Kidney epithelial cell (primary cell): Measurements from ENCODE around the gene NR2C1. TPM values are rescaled to one million over a fixed set of nuclear protein-coding genes. Genes with fewer than 3 reads are reported as not detected.

Experiments
- DNase-seq: peaks from one replicate; pipeline ENCODE4 v3.0.0-alpha.2; 2010; ENCODE audit warnings: low read depth
- H3K27me3 ChIP-seq: 2 replicates; pipeline ENCODE4 v1.6.0; 2011; ENCODE audit warnings: low read length; ENCODE audit not compliant: control insufficient read depth, insufficient read depth
- H3K36me3 ChIP-seq: 2 replicates; pipeline ENCODE4 v1.5.1; 2011; ENCODE audit warnings: low read length; ENCODE audit not compliant: control insufficient read depth, insufficient read depth
- H3K4me3 ChIP-seq: 2 replicates; pipeline ENCODE4 v1.5.1; 2011; ENCODE audit warnings: low read depth, mild to moderate bottlenecking, control low read depth, low read length
- CTCF ChIP-seq: IDR thresholded peaks from 2 replicates; pipeline ENCODE4 v1.5.1; 2011; ENCODE audit warnings: mild to moderate bottlenecking, moderate library complexity, low read length, control low read depth, inconsistent platforms; ENCODE audit not compliant: insufficient read depth, poor library complexity, severe bottlenecking
- total RNA-seq: library from RNA; depleted of rRNA; stranded (reverse); fragments of >200 nt; gene quantifications from 2 replicates; pipeline ENCODE4 v1.2.3, GENCODE V29; 2015

Gene NR2C1
- total RNA-seq, 1 donor from 2014 or later = 38.9 TPM

- no peak for DNase-seq
- Histone ChIP-seq H3K4me3 (no peak overlapping the region), H3K36me3 (no peaks in the 10 kb centered on the region), H3K27me3 (no peaks in the 10 kb centered on the region)
- TF ChIP-seq CTCF = no peak
These were observed 7.1 kb downstream of the NR2C1 start for GRCh38 chr12:95066091-95066855.

GRCh38 chr12:95060951-95061350 lies 12.5 kb downstream of the NR2C1 start:
- Histone ChIP-seq H3K27me3 (no peaks in the 10 kb centered on the region), H3K4me3 (no peak overlapping the region), H3K36me3 (peaks cover 2% of the 10 kb centered on the region)
- no peak for TF ChIP-seq CTCF
- DNase-seq = no peak

- Histone ChIP-seq H3K36me3 (peaks cover 2% of the 10 kb centered on the region), H3K27me3 (no peaks in the 10 kb centered on the region), H3K4me3 (no peak overlapping the region)
- no peak for DNase-seq
- no peak for TF ChIP-seq CTCF
These were observed 13.4 kb downstream of the NR2C1 start for GRCh38 chr12:95059984-95060383.

- TF ChIP-seq CTCF = no peak
- H3K27me3 ChIP-seq = no peaks in the 10 kb centered on the region
- DNase-seq = no peak
- no peak overlapping the region for H3K4me3 ChIP-seq
- H3K36me3 ChIP-seq = peaks cover 2% of the 10 kb centered on the region
These were observed 16.0 kb downstream of the NR2C1 start for GRCh38 chr12:95057424-95057823.

GRCh38 chr12:95055057-95055456 lies 18.4 kb downstream of the NR2C1 start:
- peaks cover 2% of the 10 kb centered on the region for H3K36me3 ChIP-seq
- no peak for TF ChIP-seq CTCF
- DNase-seq = no peak
- no peak overlapping the region for H3K4me3 ChIP-seq
- no peaks in the 10 kb centered on the region for H3K27me3 ChIP-seq

- Histone ChIP-seq H3K36me3 (no peaks in the 10 kb centered on the region), H3K4me3 (no peak overlapping the region)
- TF ChIP-seq CTCF = no peak
These were observed 19.2 kb downstream of the NR2C1 start for GRCh38 chr12:95054206-95054605.

More at GRCh38 chr12:95054206-95054605, 19.2 kb downstream of the NR2C1 start:
- DNase-seq = no peak
- no peaks in the 10 kb centered on the region for H3K27me3 ChIP-seq
